Activated CD4-positive, alpha-beta T cell treated with anti-CD3 and anti-CD28 coated beads, Interleukin-2, amount 10 ng/mL, durations not matched to agents 24 days and 14 days (primary cell): ENCODE results near the gene TLR6. TPM values are rescaled to one million over a fixed set of nuclear protein-coding genes. Genes with fewer than 3 reads are reported as not detected.

ENCODE experiments used
- DNase-seq: peaks from one replicate; pipeline ENCODE4 v3.0.0; 2022
- H3K27ac Mint-ChIP-seq: one replicate; pipeline ENCODE4 v1.8.0; 2022; ENCODE audit warnings: mild to moderate bottlenecking, mixed read lengths
- H3K27me3 Mint-ChIP-seq: one replicate; pipeline ENCODE4 v1.8.0; 2022; ENCODE audit warnings: mixed read lengths
- H3K36me3 Mint-ChIP-seq: one replicate; pipeline ENCODE4 v1.8.0; 2022; ENCODE audit warnings: low read depth, mild to moderate bottlenecking, mixed read lengths
- H3K4me1 Mint-ChIP-seq: one replicate; pipeline ENCODE4 v1.8.0; 2021; ENCODE audit warnings: mixed read lengths
- H3K4me3 Mint-ChIP-seq: one replicate; pipeline ENCODE4 v1.8.0; 2022; ENCODE audit warnings: mild to moderate bottlenecking, moderate library complexity, mixed read lengths
- H3K9me3 Mint-ChIP-seq: one replicate; pipeline ENCODE4 v1.8.0; 2021; ENCODE audit warnings: mixed read lengths
- intact Hi-C: fragments of 100-400 bp; cut with micrococcal nuclease; formaldehyde crosslinking; loops from one replicate; pipeline ENCODE4 v1.15.1; 2023
- total RNA-seq: library from RNA; stranded (reverse); gene quantifications from 2 replicates; pipeline ENCODE4 v1.2.3, GENCODE V29; 2022

Gene TLR6
- total RNA-seq: 0.88 and 1.1 TPM in 2 replicates

GRCh38 chr4:38856524-38857337, at the start of gene TLR6:
TLR6 (minus strand) TSS chr4:38856817; CDS start chr4:38829473, 27,344 bp downstream.
- peaks cover 39% of the 10 kb centered on the region for H3K4me1 Mint-ChIP-seq
- no peaks in the 10 kb centered on the region for H3K27me3 Mint-ChIP-seq
- H3K36me3 Mint-ChIP-seq: peaks cover 3% of the 10 kb centered on the region
- peak within 1 kb of the TSS; percentile 80 for H3K4me3 Mint-ChIP-seq
- H3K9me3 Mint-ChIP-seq: no peaks in the 10 kb centered on the region
- peak; percentile 93 for DNase-seq
- peak within 1 kb of the TSS; percentile 90 for H3K27ac Mint-ChIP-seq
- intact Hi-C loops: loop anchor here (1.0 to 5.0 kb wide), 6 partner anchors 33 to 794 kb away; partner anchors contain the start of gene TLR1

- Mint-ChIP-seq H3K4me3 (no peak overlapping the region), H3K4me1 (peaks cover 14% of the 10 kb centered on the region), H3K27me3 (no peaks in the 10 kb centered on the region), H3K9me3 (no peaks in the 10 kb centered on the region), H3K36me3 (no peaks in the 10 kb centered on the region), H3K27ac (no peak overlapping the region)
- no peak for DNase-seq
- intact Hi-C loops: no loop called here
Observed at GRCh38 chr4:38905652-38906385, 49.2 kb upstream of the TLR6 start.

- no peaks in the 10 kb centered on the region for H3K27me3 Mint-ChIP-seq
- DNase-seq: no peak
- H3K36me3 Mint-ChIP-seq: no peaks in the 10 kb centered on the region
- no peaks in the 10 kb centered on the region for H3K9me3 Mint-ChIP-seq
- intact Hi-C loops: loop anchor here (5.0 kb wide), 1 partner anchor 128 kb away; the partner anchor contains the start of gene TMEM156
- H3K4me3 Mint-ChIP-seq: no peak overlapping the region
- no peak overlapping the region for H3K27ac Mint-ChIP-seq
- H3K4me1 Mint-ChIP-seq: peaks cover 14% of the 10 kb centered on the region
Observed at GRCh38 chr4:38904682-38905081, 48.1 kb upstream of the TLR6 start.

GRCh38 chr4:38904090-38904666, 47.6 kb upstream of the TLR6 start:
- no peaks in the 10 kb centered on the region for H3K36me3 Mint-ChIP-seq
- intact Hi-C loops: loop anchor here (5.0 kb wide), 1 partner anchor 128 kb away; the partner anchor contains the start of gene TMEM156
- H3K27ac Mint-ChIP-seq: no peak overlapping the region
- H3K9me3 Mint-ChIP-seq: no peaks in the 10 kb centered on the region
- peaks cover 14% of the 10 kb centered on the region for H3K4me1 Mint-ChIP-seq
- no peak for DNase-seq
- no peaks in the 10 kb centered on the region for H3K27me3 Mint-ChIP-seq
- H3K4me3 Mint-ChIP-seq: no peak overlapping the region

- no peaks in the 10 kb centered on the region for H3K27me3 Mint-ChIP-seq
- H3K27ac Mint-ChIP-seq: no peak overlapping the region
- intact Hi-C loops: loop anchor here (1.0 to 5.0 kb wide), 2 partner anchors 130 to 233 kb away; partner anchors contain the start of gene TMEM156
- DNase-seq: no peak
- H3K4me1 Mint-ChIP-seq: peaks cover 15% of the 10 kb centered on the region
- no peaks in the 10 kb centered on the region for H3K36me3 Mint-ChIP-seq
- no peak overlapping the region for H3K4me3 Mint-ChIP-seq
- H3K9me3 Mint-ChIP-seq: no peaks in the 10 kb centered on the region
Observed at GRCh38 chr4:38902695-38903094, 46.1 kb upstream of the TLR6 start.

GRCh38 chr4:38902221-38902620, 45.6 kb upstream of the TLR6 start:
- Mint-ChIP-seq H3K9me3 (no peaks in the 10 kb centered on the region), H3K4me3 (no peak overlapping the region), H3K36me3 (no peaks in the 10 kb centered on the region), H3K27ac (no peak overlapping the region), H3K4me1 (peaks cover 15% of the 10 kb centered on the region), H3K27me3 (no peaks in the 10 kb centered on the region)
- no peak for DNase-seq
- intact Hi-C loops: loop anchor here (1.0 to 5.0 kb wide), 2 partner anchors 130 to 233 kb away; partner anchors contain the start of gene TMEM156

- no peaks in the 10 kb centered on the region for H3K27me3 Mint-ChIP-seq
Observed at GRCh38 chr4:38898245-38898644, 41.6 kb upstream of the TLR6 start.

GRCh38 chr4:38896940-38897339, 40.3 kb upstream of the TLR6 start:
- intact Hi-C loops: no loop called here
- Mint-ChIP-seq H3K4me1 (peaks cover 17% of the 10 kb centered on the region), H3K27me3 (no peaks in the 10 kb centered on the region), H3K9me3 (no peaks in the 10 kb centered on the region), H3K4me3 (no peak overlapping the region), H3K36me3 (no peaks in the 10 kb centered on the region), H3K27ac (no peak overlapping the region)
- DNase-seq: no peak

More at GRCh38 chr4:38898245-38898644, 41.6 kb upstream of the TLR6 start:
- H3K27ac Mint-ChIP-seq: no peak overlapping the region
- intact Hi-C loops: no loop called here
- H3K4me3 Mint-ChIP-seq: no peak overlapping the region
- H3K36me3 Mint-ChIP-seq: no peaks in the 10 kb centered on the region
- DNase-seq: no peak
- peaks cover 17% of the 10 kb centered on the region for H3K4me1 Mint-ChIP-seq
- H3K9me3 Mint-ChIP-seq: no peaks in the 10 kb centered on the region

- H3K27ac Mint-ChIP-seq: peak overlapping the region; percentile 14
- no peaks in the 10 kb centered on the region for H3K36me3 Mint-ChIP-seq
- DNase-seq: no peak
- H3K27me3 Mint-ChIP-seq: no peaks in the 10 kb centered on the region
- H3K4me1 Mint-ChIP-seq: peaks cover 33% of the 10 kb centered on the region
- H3K9me3 Mint-ChIP-seq: no peaks in the 10 kb centered on the region
- H3K4me3 Mint-ChIP-seq: no peak overlapping the region
- intact Hi-C loops: no loop called here
Observed at GRCh38 chr4:38894322-38894982, 37.8 kb upstream of the TLR6 start.

- no peak overlapping the region for H3K27ac Mint-ChIP-seq
- DNase-seq: no peak
- H3K4me3 Mint-ChIP-seq: no peak overlapping the region
- intact Hi-C loops: no loop called here
- peaks cover 3% of the 10 kb centered on the region for H3K36me3 Mint-ChIP-seq
- no peaks in the 10 kb centered on the region for H3K9me3 Mint-ChIP-seq
- H3K4me1 Mint-ChIP-seq: peaks cover 39% of the 10 kb centered on the region
- H3K27me3 Mint-ChIP-seq: no peaks in the 10 kb centered on the region
Observed at GRCh38 chr4:38891051-38891983, 34.7 kb upstream of the TLR6 start.

GRCh38 chr4:38889143-38889542, 32.5 kb upstream of the TLR6 start:
- no peaks in the 10 kb centered on the region for H3K27me3 Mint-ChIP-seq
- peak; percentile 68 for DNase-seq
- peak overlapping the region; percentile 95 for H3K27ac Mint-ChIP-seq
- H3K9me3 Mint-ChIP-seq: no peaks in the 10 kb centered on the region
- H3K36me3 Mint-ChIP-seq: peaks cover 3% of the 10 kb centered on the region
- intact Hi-C loops: loop anchor here (1.0 to 5.0 kb wide), 6 partner anchors 32 to 464 kb away; partner anchors contain the start of gene WDR19
- H3K4me3 Mint-ChIP-seq: peak overlapping the region; percentile 63
- peaks cover 34% of the 10 kb centered on the region for H3K4me1 Mint-ChIP-seq

GRCh38 chr4:38884254-38884653, 27.6 kb upstream of the TLR6 start:
- intact Hi-C loops: no loop called here
- Mint-ChIP-seq H3K36me3 (peaks cover 2% of the 10 kb centered on the region), H3K27ac (no peak overlapping the region)

More at GRCh38 chr4:38884254-38884653, 27.6 kb upstream of the TLR6 start:
- Mint-ChIP-seq H3K4me1 (peaks cover 11% of the 10 kb centered on the region), H3K27me3 (no peaks in the 10 kb centered on the region), H3K4me3 (no peak overlapping the region), H3K9me3 (no peaks in the 10 kb centered on the region)
- DNase-seq: no peak
